GM19351 (cell line): ENCODE results near the gene FAHD1.
"Not testable (repeated sequence)": the region's sequence is repeated elsewhere in the genome, so short reads cannot be mapped to it uniquely, and the experiment has no call there.

Experiments used
- ATAC-seq: cut with Tn5 transposase; IDR thresholded peaks from one replicate; pipeline ENCODE4 v1.9.1; 2021; ENCODE audit warnings: mild to moderate bottlenecking, moderate library complexity; ENCODE audit not compliant: unreplicated experiment

The FAHD1 gene

DNA sequence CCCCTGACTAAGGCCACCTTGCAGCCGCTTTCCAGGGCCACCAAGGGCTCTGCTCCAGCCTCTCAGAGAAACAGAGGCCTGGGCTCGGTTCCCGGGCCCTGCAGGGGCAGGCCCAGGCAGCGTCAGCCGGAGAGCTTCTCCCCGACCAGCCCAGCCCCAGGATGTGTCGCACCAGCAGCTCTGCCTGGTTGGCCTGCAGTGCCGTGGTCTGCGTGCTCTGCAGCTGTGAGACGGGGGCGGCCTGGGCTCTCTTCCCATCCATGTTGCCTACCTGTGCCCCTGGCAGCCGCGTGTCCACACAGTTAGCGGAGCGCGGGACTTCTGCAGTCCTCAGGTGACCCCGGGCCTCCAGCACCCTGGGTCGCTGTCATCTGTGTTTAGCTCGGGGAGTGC is 38.3 kb upstream of the FAHD1 start:
- ATAC-seq: no peak

DNA sequence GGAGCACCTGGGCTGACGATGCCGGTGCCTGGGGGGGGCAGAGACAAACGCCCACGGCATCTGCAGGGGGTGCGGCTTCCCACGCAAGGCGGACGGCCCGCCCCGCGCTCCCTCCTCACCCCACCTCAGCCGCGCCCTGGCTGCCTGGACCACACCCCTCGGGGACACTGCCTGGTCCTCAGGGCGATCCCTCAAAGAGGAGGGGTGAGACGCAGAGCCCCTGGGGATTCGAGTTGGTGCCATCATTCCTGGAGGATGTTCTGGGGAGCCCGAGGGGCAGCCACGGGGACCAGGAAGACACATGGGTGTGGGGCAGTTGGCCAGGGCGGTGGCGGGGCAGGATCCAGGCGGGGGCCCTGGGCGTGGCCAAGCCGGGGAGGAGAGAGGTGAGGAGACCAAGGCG is 37.4 kb upstream of the FAHD1 start:
- ATAC-seq: no peak

DNA sequence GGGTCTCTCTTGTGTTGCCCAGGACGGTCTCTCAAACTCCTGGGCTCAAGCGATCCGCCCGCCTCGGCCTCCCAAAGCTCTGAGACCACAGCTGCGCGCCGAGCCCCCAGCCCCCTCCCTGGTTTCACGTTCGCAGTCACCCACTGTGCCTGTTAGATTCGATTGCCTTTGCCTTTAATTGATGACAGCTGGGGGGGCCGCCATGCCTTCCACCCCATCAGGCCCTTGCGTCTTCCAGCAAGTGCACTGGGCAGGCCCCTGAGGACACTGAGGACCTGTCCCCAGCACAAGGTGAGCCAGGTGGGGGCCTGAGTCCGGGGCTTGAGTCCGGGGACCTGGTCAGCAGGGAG is 36.8 kb upstream of the FAHD1 start:
- ATAC-seq: no peak

GRCh38 chr16:1790611-1791255 is 36.3 kb upstream of the FAHD1 start:
- ATAC-seq: no peak

GRCh38 chr16:1791256-1791942 is 35.6 kb upstream of the FAHD1 start:
- no peak for ATAC-seq

GRCh38 chr16:1791943-1792812 is 34.8 kb upstream of the FAHD1 start:
- ATAC-seq: no peak

DNA sequence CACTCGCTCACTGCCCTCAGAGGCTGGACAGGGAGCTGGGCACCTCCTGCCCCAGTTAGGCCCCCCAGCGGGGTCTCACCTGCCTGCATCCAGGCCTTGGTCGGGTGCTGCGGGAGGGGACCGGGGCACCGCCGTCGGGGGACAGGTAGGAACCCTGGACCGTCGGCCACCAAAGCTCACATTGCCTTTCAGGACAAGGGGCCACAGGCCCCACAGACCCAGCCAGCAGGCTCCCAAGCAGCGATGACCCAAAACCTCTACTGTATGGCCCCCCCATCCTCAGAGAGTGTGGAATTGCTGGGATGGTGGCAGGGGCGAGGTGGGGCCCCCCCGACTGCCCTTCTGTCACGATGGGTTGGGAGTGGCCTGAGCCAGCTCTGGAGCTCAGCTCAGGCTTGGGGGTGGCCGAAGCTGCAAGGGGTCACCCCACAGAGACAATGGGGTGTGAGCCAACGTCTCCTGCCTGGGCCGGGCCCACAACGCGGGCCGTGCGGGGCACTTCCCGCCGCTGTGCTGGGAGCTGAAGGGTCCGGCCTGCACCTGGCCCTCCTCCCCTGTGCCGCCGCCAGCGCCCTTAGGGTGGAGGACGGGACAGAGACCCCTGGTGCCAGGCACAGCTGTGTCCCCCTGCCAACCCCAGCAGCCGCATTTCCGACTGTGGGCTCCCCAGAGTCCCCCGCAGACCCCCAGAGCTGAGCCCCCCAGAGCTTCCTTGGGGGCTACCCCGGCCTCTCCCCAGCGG is 34.0 kb upstream of the FAHD1 start:
- no peak for ATAC-seq

- ATAC-seq: no peak
These were observed 33.3 kb upstream of the FAHD1 start, which contains the start of gene IGFALS for GRCh38 chr16:1793578-1794220. Gene IGFALS (minus strand): TSS chr16:1793705. CDS start chr16:1793652, 53 bp downstream.

- no peak for ATAC-seq
These were observed 32.7 kb upstream of the FAHD1 start for GRCh38 chr16:1794221-1794871.

DNA sequence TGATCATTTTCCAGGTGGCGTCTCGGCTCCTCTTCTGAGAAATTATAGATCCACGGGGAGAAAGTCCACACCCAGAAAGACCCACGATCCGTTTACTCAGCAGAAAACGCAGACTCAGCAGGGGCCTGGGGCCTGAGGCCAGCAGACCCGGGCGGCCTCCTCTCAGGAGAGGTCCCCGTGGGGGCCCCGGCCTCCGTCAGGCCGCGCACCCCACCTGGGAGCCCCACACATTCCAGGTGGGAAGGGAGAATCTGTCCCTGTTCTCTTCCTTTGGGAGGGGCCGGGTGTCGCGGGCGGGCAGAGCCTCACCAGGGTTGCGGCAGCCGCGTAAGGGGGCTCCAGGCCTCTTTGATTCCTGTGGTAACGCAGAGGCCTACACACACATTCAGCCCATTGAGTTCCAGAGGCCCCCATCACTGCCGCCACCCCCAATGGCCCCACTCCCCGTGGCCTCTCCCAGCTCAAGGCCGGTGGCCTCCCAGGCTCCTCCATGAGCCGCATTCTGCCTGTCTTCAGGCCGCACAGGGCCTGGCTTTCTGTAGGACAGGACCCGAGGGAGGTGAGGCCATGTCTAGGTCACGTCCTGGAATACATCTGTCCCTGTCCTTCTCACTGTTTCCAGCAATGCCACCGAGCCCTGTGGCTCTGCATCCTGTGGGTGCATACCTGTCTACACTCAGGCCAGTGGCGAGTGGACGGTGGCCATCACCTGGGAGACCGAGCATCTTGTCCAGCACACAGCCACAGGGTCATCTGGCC is 31.9 kb upstream of the FAHD1 start:
- no peak for ATAC-seq

DNA sequence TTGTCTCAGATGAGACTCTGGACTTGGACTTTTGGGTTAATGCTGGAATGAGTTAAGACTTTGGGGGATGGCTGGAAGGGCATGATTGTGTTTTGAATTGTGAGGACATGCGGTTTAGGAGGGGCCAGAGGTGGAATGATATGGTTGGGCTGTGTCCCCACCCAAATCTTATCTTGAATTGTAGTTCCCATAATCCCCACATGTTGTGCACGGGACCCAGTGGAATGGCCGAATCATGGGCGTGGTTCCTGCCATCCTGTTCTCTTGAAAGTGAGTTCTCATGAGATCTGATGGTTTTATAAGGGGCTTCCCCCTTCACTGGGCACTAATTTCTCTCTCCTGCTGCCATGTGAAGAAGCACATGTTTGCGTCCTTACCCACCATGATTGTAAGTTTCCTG is 27.7 kb upstream of the FAHD1 start:
- not testable (repeated sequence) for ATAC-seq

DNA sequence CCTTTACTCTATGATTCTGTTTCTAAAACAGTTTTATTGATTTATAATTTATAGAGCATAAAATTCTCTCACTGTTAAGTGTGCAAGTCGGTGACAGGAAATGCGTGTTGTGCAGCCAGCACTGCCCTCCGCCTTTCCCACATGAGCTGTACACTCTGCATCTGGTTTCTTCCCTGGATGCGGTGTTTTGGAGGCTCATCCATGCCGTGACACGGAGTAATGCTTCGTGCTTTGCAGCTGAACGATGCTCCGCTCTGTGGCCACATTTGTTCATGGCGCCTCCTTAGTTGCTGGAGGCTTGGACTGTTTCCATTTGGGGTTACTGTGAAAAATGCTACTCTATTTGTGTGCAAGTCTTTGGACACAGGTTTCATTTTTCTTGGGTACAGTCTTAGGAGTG is 26.3 kb upstream of the FAHD1 start:
- ATAC-seq: no peak

- no peak for ATAC-seq
These were observed 19.4 kb upstream of the FAHD1 start for GRCh38 chr16:1807626-1808025.

- no peak for ATAC-seq
These were observed 18.3 kb upstream of the FAHD1 start for GRCh38 chr16:1808691-1809090.

GRCh38 chr16:1809281-1809801 is 17.7 kb upstream of the FAHD1 start:
- ATAC-seq: no peak

DNA sequence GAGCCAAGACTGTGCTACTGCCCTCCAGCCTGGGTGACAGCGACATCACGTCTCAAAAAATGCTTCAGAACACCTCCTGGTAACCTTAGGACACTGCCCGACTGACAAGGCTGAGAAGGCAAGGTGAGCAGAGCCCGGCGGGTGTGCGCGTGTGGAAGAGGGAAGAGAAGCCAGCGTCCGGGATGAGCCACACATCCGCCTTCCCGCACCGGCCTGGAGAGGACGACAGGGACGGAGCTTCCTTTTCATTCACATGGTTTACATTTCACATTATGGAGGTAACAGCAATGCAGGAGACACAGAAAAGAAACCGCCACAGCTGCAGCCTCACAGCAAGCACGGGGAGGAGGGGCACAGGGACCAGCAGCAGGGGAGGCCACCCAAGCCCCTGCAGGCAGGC is 16.9 kb upstream of the FAHD1 start:
- no peak for ATAC-seq

DNA sequence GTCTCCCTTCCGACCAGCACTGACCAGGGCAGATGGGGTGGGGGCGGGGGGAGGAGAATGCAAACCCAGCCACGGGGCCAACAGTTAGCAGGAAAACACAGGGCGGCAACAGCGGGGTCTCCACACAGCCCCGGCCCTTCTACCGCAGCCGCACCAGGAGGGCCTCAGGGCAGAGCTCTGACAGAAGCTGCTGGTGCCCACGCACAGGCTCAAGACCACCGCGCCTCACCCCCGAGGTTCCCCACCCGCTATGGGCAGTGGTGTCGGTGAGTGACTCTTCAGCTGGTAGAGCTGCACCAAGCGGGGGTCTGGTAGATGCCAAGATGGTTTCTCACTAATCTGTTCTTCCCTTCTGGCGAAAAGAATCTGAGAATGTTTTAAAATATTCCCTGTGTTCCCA is 16.5 kb upstream of the FAHD1 start:
- no peak for ATAC-seq

- ATAC-seq: no peak
These were observed 14.3 kb upstream of the FAHD1 start for GRCh38 chr16:1812732-1813163.

DNA sequence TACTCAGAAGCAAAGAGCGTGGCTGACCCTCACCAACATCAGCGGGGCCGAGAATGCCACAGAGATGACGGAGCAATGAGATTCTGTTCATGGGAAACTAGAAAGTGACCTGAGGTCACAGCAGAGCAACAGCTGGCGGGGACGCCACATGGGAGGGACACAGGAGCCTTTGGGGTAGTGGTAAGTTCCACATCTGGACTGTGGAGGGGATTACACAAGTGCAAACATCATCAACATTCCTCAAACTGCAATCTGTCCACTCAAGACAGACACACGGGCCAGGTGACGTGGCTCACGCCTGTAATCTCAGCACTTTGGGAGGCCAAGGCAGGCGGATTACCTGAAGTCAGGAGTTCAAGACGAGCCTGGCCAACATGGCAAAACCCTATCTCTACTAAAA is 11.5 kb upstream of the FAHD1 start:
- ATAC-seq: no peak
